Endothelial cell (in vitro differentiated cells): ENCODE data around the gene USP22. TPM values are rescaled to one million over a fixed set of nuclear protein-coding genes. Genes with fewer than 3 reads are reported as not detected.

ENCODE experiments used
- DNase-seq: peaks from one replicate; pipeline ENCODE4 v3.0.0; 2021; ENCODE audit warnings: low spot score
- H3K27ac Mint-ChIP-seq: one replicate; pipeline ENCODE4 v1.8.0; 2021; ENCODE audit warnings: mixed read lengths, inconsistent platforms; ENCODE audit not compliant: unreplicated experiment
- H3K27me3 Mint-ChIP-seq: one replicate; pipeline ENCODE4 v1.8.0; 2021; ENCODE audit warnings: mild to moderate bottlenecking, moderate library complexity, mixed read lengths, inconsistent platforms; ENCODE audit not compliant: unreplicated experiment
- H3K36me3 Mint-ChIP-seq: one replicate; pipeline ENCODE4 v1.8.0; 2021; ENCODE audit warnings: mild to moderate bottlenecking, low read depth, mixed read lengths, inconsistent platforms; ENCODE audit not compliant: unreplicated experiment
- H3K4me1 Mint-ChIP-seq: one replicate; pipeline ENCODE4 v1.8.0; 2021; ENCODE audit warnings: mild to moderate bottlenecking, mixed read lengths, inconsistent platforms; ENCODE audit not compliant: unreplicated experiment
- H3K4me3 Mint-ChIP-seq: one replicate; pipeline ENCODE4 v1.8.0; 2021; ENCODE audit warnings: mild to moderate bottlenecking, mixed read lengths, inconsistent platforms; ENCODE audit not compliant: unreplicated experiment
- H3K9me3 Mint-ChIP-seq: one replicate; pipeline ENCODE4 v1.8.0; 2021; ENCODE audit warnings: mixed read lengths, inconsistent platforms; ENCODE audit not compliant: unreplicated experiment
- total RNA-seq: library from RNA; stranded (reverse); fragmentation: NEBNext Ultra II Directional; extraction: Animal tissue kit (Norgen Biotek cat#: 25700); gene quantifications from one replicate; pipeline ENCODE4 v1.2.1, GENCODE V29; 2021; ENCODE audit not compliant: unreplicated experiment
- TF ChIP-seq, protein P1 (sequence below): fragments of 200-600 bp; sonication (generic); IDR thresholded peaks from one replicate; pipeline ENCODE4 v1.5.0; 2021; ENCODE audit warnings: antibody characterized with exemption; ENCODE audit not compliant: unreplicated experiment

The USP22 gene
- total RNA-seq, 1 donor from 2014 or later, result 294 TPM

- no peak overlapping the region for H3K4me3 Mint-ChIP-seq
- no peaks in the 10 kb centered on the region for H3K9me3 Mint-ChIP-seq
- H3K27ac Mint-ChIP-seq, result no peak overlapping the region
- DNase-seq, result no peak
- H3K36me3 Mint-ChIP-seq, result no peaks in the 10 kb centered on the region
- peaks cover 4% of the 10 kb centered on the region for H3K27me3 Mint-ChIP-seq
- TF ChIP-seq, protein P1, sequence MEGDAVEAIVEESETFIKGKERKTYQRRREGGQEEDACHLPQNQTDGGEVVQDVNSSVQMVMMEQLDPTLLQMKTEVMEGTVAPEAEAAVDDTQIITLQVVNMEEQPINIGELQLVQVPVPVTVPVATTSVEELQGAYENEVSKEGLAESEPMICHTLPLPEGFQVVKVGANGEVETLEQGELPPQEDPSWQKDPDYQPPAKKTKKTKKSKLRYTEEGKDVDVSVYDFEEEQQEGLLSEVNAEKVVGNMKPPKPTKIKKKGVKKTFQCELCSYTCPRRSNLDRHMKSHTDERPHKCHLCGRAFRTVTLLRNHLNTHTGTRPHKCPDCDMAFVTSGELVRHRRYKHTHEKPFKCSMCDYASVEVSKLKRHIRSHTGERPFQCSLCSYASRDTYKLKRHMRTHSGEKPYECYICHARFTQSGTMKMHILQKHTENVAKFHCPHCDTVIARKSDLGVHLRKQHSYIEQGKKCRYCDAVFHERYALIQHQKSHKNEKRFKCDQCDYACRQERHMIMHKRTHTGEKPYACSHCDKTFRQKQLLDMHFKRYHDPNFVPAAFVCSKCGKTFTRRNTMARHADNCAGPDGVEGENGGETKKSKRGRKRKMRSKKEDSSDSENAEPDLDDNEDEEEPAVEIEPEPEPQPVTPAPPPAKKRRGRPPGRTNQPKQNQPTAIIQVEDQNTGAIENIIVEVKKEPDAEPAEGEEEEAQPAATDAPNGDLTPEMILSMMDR, result no peak
- peaks cover 4% of the 10 kb centered on the region for H3K4me1 Mint-ChIP-seq
Observed at GRCh38 chr17:21049457-21049856, 6.6 kb upstream of the USP22 start.

GRCh38 chr17:21046216-21046615 lies 3.4 kb upstream of the USP22 start:
- no peaks in the 10 kb centered on the region for H3K36me3 Mint-ChIP-seq
- H3K4me1 Mint-ChIP-seq, result peaks cover 5% of the 10 kb centered on the region
- TF ChIP-seq, protein P1, result no peak
- no peak overlapping the region for H3K27ac Mint-ChIP-seq
- H3K4me3 Mint-ChIP-seq, result no peak overlapping the region
- H3K27me3 Mint-ChIP-seq, result peaks cover 7% of the 10 kb centered on the region
- H3K9me3 Mint-ChIP-seq, result no peaks in the 10 kb centered on the region
- no peak for DNase-seq

GRCh38 chr17:21044971-21045370 lies 2.2 kb upstream of the USP22 start:
- Mint-ChIP-seq H3K27me3 (peaks cover 7% of the 10 kb centered on the region), H3K4me1 (peaks cover 10% of the 10 kb centered on the region), H3K36me3 (peaks cover 4% of the 10 kb centered on the region), H3K4me3 (no peak overlapping the region), H3K27ac (no peak overlapping the region), H3K9me3 (no peaks in the 10 kb centered on the region)
- TF ChIP-seq, protein P1, result no peak
- DNase-seq, result no peak

GRCh38 chr17:21043296-21044232 lies 753 bp upstream of the USP22 start:
- DNase-seq, result peak; percentile 93
- peak overlapping the region; percentile 80 for H3K4me3 Mint-ChIP-seq
- H3K4me1 Mint-ChIP-seq, result peaks cover 17% of the 10 kb centered on the region
- H3K9me3 Mint-ChIP-seq, result no peaks in the 10 kb centered on the region
- H3K27ac Mint-ChIP-seq, result peak overlapping the region; percentile 78
- H3K36me3 Mint-ChIP-seq, result peaks cover 4% of the 10 kb centered on the region
- H3K27me3 Mint-ChIP-seq, result peaks cover 7% of the 10 kb centered on the region
- TF ChIP-seq, protein P1, result peak; percentile 69

- TF ChIP-seq, protein P1, result no peak
- H3K4me3 Mint-ChIP-seq, result peak overlapping the region; percentile 97
- peaks cover 4% of the 10 kb centered on the region for H3K27me3 Mint-ChIP-seq
- H3K36me3 Mint-ChIP-seq, result peaks cover 10% of the 10 kb centered on the region
- H3K9me3 Mint-ChIP-seq, result no peaks in the 10 kb centered on the region
- peak; percentile 67 for DNase-seq
- peak overlapping the region; percentile 90 for H3K27ac Mint-ChIP-seq
- H3K4me1 Mint-ChIP-seq, result peaks cover 26% of the 10 kb centered on the region
Observed at GRCh38 chr17:21041741-21042457, 912 bp downstream of the USP22 start.
